Transverse colon (tissue), 3 donors: Measurements from ENCODE around the gene GET4.

Experiments
- POLR2A ChIP-seq: fragments of 450-650 bp; IDR thresholded peaks from one replicate; pipeline ENCODE4 v1.6.1; 2016; ENCODE audit warnings: antibody characterized with exemption, mild to moderate bottlenecking, moderate library complexity
- TF ChIP-seq, protein P1 (sequence below), 5 experiments: fragments of 200-600 bp in 3 of 5; fragments of 450-650 bp in 2 of 5; sonication (generic) in 3 of 5; IDR thresholded peaks; 1 replicate in 2 of 5; 2 replicates in 3 of 5; pipeline ENCODE4 v1.5.1; 2016 to 2017; ENCODE audit warnings: antibody characterized with exemption in 5 of 5, inconsistent platforms in 3 of 5, mild to moderate bottlenecking in 2 of 5, moderate library complexity in 1 of 5

DNA sequence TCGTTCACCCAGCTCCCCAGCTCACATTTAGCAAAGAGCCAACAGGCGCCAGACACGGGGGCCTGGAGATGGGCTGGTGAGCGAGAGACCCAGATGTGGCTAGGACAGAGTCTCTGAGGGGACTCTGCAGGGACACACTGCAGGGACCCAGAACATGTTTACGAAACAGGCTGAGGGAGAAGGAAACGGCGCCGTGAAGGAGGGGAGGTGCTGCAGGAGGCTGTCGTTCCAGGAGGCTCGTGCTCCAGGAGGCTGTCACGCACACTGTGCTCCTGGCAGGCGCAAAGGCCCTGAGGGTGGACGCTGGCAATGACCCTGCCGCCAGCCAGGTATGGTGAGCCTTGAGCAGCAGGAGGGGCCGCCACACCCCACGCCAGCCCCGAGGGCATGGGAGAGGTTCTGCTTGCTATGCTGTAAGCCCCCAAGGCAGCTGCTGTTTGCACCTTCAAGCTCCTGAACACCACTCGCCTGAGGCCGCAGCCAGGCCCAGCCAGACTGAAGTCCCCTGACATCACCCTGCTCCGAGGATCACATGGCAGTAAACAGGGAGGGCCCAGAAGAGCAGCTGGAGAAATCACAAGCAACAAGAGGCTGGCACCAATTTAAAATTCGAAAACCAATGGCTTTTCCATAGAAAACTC lies 50.8 kb downstream of the GET4 start:
- TF ChIP-seq POLR2A: no peak
- TF ChIP-seq, protein P1, sequence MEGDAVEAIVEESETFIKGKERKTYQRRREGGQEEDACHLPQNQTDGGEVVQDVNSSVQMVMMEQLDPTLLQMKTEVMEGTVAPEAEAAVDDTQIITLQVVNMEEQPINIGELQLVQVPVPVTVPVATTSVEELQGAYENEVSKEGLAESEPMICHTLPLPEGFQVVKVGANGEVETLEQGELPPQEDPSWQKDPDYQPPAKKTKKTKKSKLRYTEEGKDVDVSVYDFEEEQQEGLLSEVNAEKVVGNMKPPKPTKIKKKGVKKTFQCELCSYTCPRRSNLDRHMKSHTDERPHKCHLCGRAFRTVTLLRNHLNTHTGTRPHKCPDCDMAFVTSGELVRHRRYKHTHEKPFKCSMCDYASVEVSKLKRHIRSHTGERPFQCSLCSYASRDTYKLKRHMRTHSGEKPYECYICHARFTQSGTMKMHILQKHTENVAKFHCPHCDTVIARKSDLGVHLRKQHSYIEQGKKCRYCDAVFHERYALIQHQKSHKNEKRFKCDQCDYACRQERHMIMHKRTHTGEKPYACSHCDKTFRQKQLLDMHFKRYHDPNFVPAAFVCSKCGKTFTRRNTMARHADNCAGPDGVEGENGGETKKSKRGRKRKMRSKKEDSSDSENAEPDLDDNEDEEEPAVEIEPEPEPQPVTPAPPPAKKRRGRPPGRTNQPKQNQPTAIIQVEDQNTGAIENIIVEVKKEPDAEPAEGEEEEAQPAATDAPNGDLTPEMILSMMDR (IDR thresholded peaks at IDR 0.05): no peak
